Motor neuron (in vitro differentiated cells): Measurements from ENCODE around the gene PAN3. TPM values are rescaled to one million over a fixed set of nuclear protein-coding genes. Genes with fewer than 3 reads are reported as not detected.
"Not testable (repeated sequence)": the region's sequence is repeated elsewhere in the genome, so short reads cannot be mapped to it uniquely, and the experiment has no call there.

ENCODE experiments used
- ATAC-seq, 8 experiments: fragments of 200-7000 bp; cut with Tn5 transposase; replicated peaks in 6 of 8; 2 replicates each; pipeline ENCODE4 v1.8.0; 2021; ENCODE audit warnings: mild to moderate bottlenecking in 8 of 8, moderate library complexity in 8 of 8
- H3K27ac ChIP-seq, 2 donors: fragments of 250-450 bp; sonication (Bioruptor Pico); 2 replicates each; pipeline ENCODE4 v1.9.0; 2021; ENCODE audit warnings: antibody characterized with exemption in 2 of 2, mild to moderate bottlenecking in 2 of 2, moderate library complexity in 1 of 2
- H3K4me1 ChIP-seq, 2 donors: fragments of 250-450 bp; sonication (Bioruptor Pico); replicated peaks in 1 of 2; 2 replicates each; pipeline ENCODE4 v1.6.1; 2021; ENCODE audit warnings: antibody characterized with exemption in 2 of 2, mild to moderate bottlenecking in 2 of 2, moderate library complexity in 1 of 2
- H3K4me3 ChIP-seq, 5 donors: fragments of 250-450 bp; sonication (Bioruptor Pico); 2 replicates each; pipeline ENCODE4 v1.9.0; 2021; ENCODE audit warnings: antibody characterized with exemption in 5 of 5, mild to moderate bottlenecking in 5 of 5, moderate library complexity in 4 of 5
- WGBS, 10 experiments: fragments of 450-650 bp; shearing (Covaris generic); methylation state at CpG; one replicate each; pipeline ENCODE4 v1.0.0; 2022; 5-methylcytosine and 5-hydroxymethylcytosine counted together
- in situ Hi-C, 9 experiments: fragments of 400-800 bp; cut with MboI; loops; one replicate each; pipeline ENCODE4 v1.15.0; 2021; ENCODE audit warnings: low sequenced_read_pairs in 9 of 9, low pct_unique_long_range_greater_than_20kb in 2 of 9; ENCODE audit not compliant: unreplicated experiment in 9 of 9
- total RNA-seq, 8 experiments: library from RNA; unstranded; fragments of 300-600 nt; gene quantifications; 2 replicates each; pipeline versions ENCODE4 v1.2.3 to v1.2.4, GENCODE V29; 2022

Gene PAN3, protein sequence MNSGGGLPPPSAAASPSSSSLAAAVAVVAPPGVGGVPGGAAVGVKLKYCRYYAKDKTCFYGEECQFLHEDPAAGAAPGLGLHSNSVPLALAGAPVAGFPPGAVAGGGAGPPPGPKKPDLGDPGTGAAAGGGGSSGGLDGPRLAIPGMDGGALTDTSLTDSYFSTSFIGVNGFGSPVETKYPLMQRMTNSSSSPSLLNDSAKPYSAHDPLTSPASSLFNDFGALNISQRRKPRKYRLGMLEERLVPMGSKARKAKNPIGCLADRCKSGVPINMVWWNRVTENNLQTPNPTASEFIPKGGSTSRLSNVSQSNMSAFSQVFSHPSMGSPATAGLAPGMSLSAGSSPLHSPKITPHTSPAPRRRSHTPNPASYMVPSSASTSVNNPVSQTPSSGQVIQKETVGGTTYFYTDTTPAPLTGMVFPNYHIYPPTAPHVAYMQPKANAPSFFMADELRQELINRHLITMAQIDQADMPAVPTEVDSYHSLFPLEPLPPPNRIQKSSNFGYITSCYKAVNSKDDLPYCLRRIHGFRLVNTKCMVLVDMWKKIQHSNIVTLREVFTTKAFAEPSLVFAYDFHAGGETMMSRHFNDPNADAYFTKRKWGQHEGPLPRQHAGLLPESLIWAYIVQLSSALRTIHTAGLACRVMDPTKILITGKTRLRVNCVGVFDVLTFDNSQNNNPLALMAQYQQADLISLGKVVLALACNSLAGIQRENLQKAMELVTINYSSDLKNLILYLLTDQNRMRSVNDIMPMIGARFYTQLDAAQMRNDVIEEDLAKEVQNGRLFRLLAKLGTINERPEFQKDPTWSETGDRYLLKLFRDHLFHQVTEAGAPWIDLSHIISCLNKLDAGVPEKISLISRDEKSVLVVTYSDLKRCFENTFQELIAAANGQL
- 10 to 100 TPM; 12.6 to 40.2 (median 18.2) TPM for total RNA-seq

DNA sequence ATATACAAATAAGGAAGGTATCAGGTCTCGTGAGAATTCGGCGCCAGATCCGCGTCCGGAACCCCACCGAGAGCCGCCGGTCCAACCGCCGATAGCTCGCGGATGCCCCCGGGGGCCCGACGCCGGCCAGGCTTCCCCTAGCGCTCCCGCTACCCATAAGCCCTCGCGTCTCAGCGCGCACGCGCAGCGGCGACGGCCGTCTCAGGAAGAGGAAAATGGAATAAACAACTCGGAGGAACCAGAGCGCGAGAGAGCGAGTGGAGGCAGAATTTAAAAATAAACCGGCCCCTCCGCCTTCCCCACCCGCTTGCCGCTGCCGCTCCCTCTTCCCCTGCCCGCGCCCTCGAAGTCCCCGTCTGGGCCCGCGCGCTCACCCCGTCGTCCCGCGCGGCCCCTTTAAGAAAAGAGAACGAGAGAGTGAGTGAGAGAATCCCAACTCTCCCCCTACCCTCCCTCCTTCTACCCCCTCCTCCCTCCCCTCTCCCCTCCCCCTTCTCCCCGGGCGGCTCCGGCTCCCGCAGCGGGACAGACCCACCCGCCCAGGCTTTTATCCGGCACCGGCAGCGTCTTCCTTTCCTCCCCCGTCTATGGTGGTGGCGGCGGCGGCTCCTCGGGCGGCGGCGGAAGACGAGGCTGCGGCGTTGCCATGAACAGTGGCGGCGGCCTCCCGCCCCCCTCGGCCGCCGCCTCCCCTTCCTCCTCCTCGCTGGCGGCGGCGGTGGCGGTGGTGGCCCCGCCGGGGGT is at the start of gene PAN3:
Gene PAN3, plus strand, starts transcription at position 534 of the 744 bp plus-strand sequence. Its CDS starts 113 bp downstream, at position 647.
- 0 to 3% (median 0%) methylated on average over 2 to 18 of the region's 84 CpGs; no CpG with 5 or more reads in 4 of the 10 experiments for WGBS, 10 experiments
- H3K27ac ChIP-seq: peak within 1 kb of the TSS; percentile 94 to 95
- H3K4me1 ChIP-seq: peaks cover 6 to 13% of the 10 kb centered on the region in 2 donors
- in situ Hi-C loops: no loop called here
- ATAC-seq: peak; percentile 52 to 80 (median 71)
- peak within 1 kb of the TSS; percentile 63 to 96 (median 86) for H3K4me3 ChIP-seq

DNA sequence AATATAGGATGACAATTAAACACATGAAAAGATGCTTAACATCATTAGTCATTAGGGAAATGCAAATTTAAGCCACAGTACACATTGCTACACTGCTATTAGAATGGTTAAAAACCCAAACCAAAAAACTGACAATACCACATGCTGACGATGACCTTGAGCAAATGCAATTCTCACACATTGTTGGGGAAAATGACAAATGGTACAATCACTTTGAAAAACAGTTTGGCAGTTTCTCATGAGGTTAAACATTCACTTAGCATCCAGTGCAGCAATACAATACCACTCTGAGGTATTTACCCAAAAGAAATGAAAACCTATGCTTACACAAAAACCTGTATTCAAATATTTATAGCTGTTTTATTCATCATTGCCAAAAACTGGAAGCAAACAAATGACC is 49.3 kb upstream of the PAN3 start:
- in situ Hi-C loops: no loop called here

GRCh38 chr13:28092431-28092830 is 45.9 kb upstream of the PAN3 start:
- Histone ChIP-seq H3K4me3 (no peak overlapping the region), H3K27ac (no peak overlapping the region), H3K4me1 (no peaks in the 10 kb centered on the region)
- in situ Hi-C loops: no loop called here
- WGBS, 10 experiments: 50 to 100% (median 81%) methylated on average over 1 to 2 of the region's 2 CpGs; no CpG with 5 or more reads in 4 of the 10 experiments
- ATAC-seq: no peak

More for the DNA sequence above, 49.3 kb upstream of the PAN3 start:
- no peak for ATAC-seq
- Histone ChIP-seq H3K4me1 (no peaks in the 10 kb centered on the region), H3K27ac (no peak overlapping the region), H3K4me3 (no peak overlapping the region)
- 0 to 67% (median 39%) methylated on average over 1 of the region's 1 CpG; no CpG with 5 or more reads in 4 of the 10 experiments for WGBS, 10 experiments

GRCh38 chr13:28093881-28094280 is 44.5 kb upstream of the PAN3 start:
- in situ Hi-C loops: no loop called here

DNA sequence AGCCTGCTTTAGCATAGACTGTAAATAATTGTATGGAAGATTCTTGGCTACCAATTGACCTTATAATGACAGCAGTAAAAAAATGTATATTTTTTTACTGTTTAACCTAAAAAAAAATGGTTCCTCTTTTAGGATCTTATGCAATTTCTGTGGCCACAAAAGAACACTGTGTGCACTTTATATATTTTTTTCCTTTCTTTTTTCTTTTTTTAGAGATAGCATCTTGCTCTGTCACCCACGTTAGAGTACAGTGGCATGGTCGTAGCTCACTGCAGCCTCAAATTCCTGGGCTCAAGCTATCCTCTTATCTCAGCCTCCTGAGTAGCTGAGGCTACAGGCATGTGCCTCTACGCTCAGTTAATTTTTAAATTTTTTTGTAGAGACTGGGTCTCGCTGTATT is 44.0 kb upstream of the PAN3 start:
- no peak for ATAC-seq
- no peak overlapping the region for H3K27ac ChIP-seq
- in situ Hi-C loops: no loop called here
- H3K4me1 ChIP-seq: no peaks in the 10 kb centered on the region
- H3K4me3 ChIP-seq: no peak overlapping the region
- 17 to 100% (median 58%) methylated on average over 1 to 4 of the region's 4 CpGs; no CpG with 5 or more reads in 2 of the 10 experiments for whole genome bisulfite sequencing, 10 experiments

More at GRCh38 chr13:28093881-28094280, 44.5 kb upstream of the PAN3 start:
- WGBS, 10 experiments: 6 to 100% (median 31%) methylated on average over 1 to 5 of the region's 5 CpGs
- H3K27ac ChIP-seq: no peak overlapping the region
- H3K4me1 ChIP-seq: no peaks in the 10 kb centered on the region
- no peak for ATAC-seq
- no peak overlapping the region for H3K4me3 ChIP-seq

DNA sequence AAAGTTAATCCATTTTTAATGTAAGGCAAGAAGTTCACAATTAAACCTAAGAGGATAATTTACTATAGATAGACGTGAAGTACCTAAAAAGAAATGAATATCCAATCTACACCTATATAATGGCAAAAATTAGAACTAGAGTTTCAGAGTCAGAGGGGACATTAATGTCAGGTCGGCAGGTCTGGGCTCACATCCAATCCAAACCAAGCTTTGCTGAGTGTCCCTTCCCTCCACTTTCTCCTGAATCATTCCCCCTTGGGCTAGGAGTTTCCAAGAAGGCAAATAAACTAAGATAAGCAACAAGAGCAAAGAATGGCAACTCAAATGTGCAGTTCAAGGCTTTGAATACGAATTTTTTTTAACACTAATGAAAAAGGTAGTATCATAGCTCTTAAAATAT is 40.8 kb upstream of the PAN3 start:
- H3K27ac ChIP-seq: no peak overlapping the region
- WGBS, 10 experiments: 10 to 64% (median 50%) methylated on average over 1 to 3 of the region's 3 CpGs; no CpG with 5 or more reads in 1 of the 10 experiments
- H3K4me3 ChIP-seq: no peak overlapping the region
- no peak for ATAC-seq
- in situ Hi-C loops: no loop called here
- peaks cover 0 to 4% of the 10 kb centered on the region in 2 donors for H3K4me1 ChIP-seq

- no peak for ATAC-seq
- WGBS, 10 experiments: 0 to 40% (median 21%) methylated on average over 4 to 19 of the region's 35 CpGs
- H3K4me1 ChIP-seq: peaks cover 0 to 4% of the 10 kb centered on the region in 2 donors
- H3K4me3 ChIP-seq: peak overlapping the region; percentile 35 to 48 (median 44)
- in situ Hi-C loops: no loop called here
- H3K27ac ChIP-seq: no peak overlapping the region
These were observed 38.8 kb upstream of the PAN3 start for GRCh38 chr13:28099396-28100149.

- no peak within 1 kb of the TSS for H3K27ac ChIP-seq
- ATAC-seq: peak; percentile 18 to 92 (median 88)
- WGBS, 10 experiments: 0 to 8% (median 4%) methylated on average over 2 to 8 of the region's 106 CpGs; no CpG with 5 or more reads in 6 of the 10 experiments
- in situ Hi-C loops: no loop called here
- peaks cover 0 to 4% of the 10 kb centered on the region in 2 donors for H3K4me1 ChIP-seq
- H3K4me3 ChIP-seq: peak within 1 kb of the TSS; percentile 35 to 48 (median 44)
These were observed 37.9 kb upstream of the PAN3 start, which contains the start of gene FLT3 for GRCh38 chr13:28100150-28101121. FLT3 (minus strand) TSS chr13:28100576; CDS start chr13:28100510, 66 bp downstream.

DNA sequence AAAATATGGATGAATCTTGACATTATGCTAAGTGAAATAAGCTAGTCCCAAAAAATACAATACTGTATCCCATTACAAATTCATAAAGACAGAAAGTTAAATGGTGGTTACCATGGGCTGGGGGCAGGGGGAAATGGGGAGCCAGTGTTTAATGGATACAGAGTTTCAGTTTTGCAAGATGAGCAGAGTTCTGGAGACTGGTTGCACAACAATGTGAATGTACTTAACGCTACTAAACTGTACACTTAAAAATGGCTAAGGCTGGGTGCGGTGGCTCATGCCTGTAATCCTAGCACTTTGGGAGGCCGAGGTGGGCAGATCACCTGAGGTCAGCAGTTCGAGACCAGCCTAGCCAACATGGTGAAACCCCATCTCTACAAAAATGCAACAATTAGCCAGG is 36.5 kb upstream of the PAN3 start:
- in situ Hi-C loops, H3K4me1 ChIP-seq, H3K4me3 ChIP-seq, H3K27ac ChIP-seq, ATAC-seq: not testable (repeated sequence)
- WGBS, 10 experiments: 58 to 100% (median 88%) methylated on average over 2 to 4 of the region's 4 CpGs; no CpG with 5 or more reads in 3 of the 10 experiments

GRCh38 chr13:28106976-28107375 is 31.4 kb upstream of the PAN3 start:
- Histone ChIP-seq H3K4me1 (no peaks in the 10 kb centered on the region), H3K27ac (no peak overlapping the region), H3K4me3 (no peak overlapping the region)
- 0 to 100% (median 47%) methylated on average over 1 of the region's 1 CpG; no CpG with 5 or more reads in 2 of the 10 experiments for WGBS, 10 experiments
- in situ Hi-C loops: no loop called here
- no peak for ATAC-seq

DNA sequence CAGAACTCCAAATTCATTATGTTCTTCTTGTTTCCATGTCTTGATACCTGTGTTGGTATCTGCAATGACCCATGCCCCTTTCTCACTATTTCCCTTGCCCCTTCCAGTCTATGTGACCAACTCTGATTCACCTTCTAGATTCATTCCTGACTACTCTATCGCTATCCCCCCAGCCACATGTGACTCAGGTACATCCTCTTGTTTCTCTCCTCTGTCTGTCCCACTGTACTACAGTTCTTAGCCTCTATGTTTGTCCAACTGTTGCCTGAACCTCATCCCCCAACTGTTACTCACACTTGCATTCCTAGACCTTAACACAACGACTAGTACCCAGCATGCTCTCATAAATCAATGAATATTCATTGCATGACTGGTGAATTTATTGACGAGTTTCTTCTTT is 27.9 kb upstream of the PAN3 start:
- H3K27ac ChIP-seq: no peak overlapping the region
- H3K4me1 ChIP-seq: no peaks in the 10 kb centered on the region
- no peak overlapping the region for H3K4me3 ChIP-seq
- ATAC-seq: no peak
- in situ Hi-C loops: no loop called here
- 16 to 80% (median 65%) methylated on average over 2 to 3 of the region's 3 CpGs for WGBS, 10 experiments
